SH-SY5Y (cell line): ENCODE measurements around the gene LSMEM2.

Source experiments
- GATA2 ChIP-seq: IDR thresholded peaks from 2 replicates; pipeline ENCODE4 v1.6.1; 2011; ENCODE audit warnings: mild to moderate bottlenecking, low read depth, low read length
- GATA3 ChIP-seq: IDR thresholded peaks from 2 replicates; pipeline ENCODE4 v1.6.1; 2011; ENCODE audit warnings: low read depth, mild to moderate bottlenecking, low read length, moderate library complexity

DNA sequence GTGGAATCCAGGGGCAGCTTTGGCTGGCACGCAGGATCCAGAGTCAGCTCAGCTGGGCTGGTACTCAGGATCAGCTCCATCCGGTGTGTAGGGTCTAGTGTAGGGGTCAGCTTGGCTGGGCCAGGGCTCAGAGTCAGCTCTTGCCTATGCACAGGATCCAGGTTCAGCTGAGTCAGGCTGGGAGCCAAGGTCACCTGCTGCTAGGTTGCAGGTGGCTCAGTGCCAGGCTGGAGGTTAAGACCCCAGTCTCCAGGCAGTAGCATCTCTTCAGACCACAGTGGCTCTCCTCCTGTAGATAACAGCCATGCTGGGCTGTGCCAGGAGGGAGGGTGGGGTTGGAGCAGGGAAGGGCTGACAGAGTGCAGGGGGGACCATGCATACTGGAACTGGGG, 18.5 kb downstream of the LSMEM2 start:
- no peak for TF ChIP-seq GATA2
- no peak for TF ChIP-seq GATA3
